Liver (tissue), 3 donors: ENCODE data around the gene KIRREL3.

Experiments
- GABPA ChIP-seq, 2 donors: IDR thresholded peaks in 1 of 2; conservative IDR thresholded peaks in 1 of 2; 2 replicates each; pipeline ENCODE4 v1.6.1; 2016; ENCODE audit warnings: antibody characterized with exemption in 2 of 2, mild to moderate bottlenecking in 1 of 2, moderate library complexity in 1 of 2
- HNF4A ChIP-seq, 2 donors: conservative IDR thresholded peaks; 2 replicates each; pipeline ENCODE4 v1.6.1; 2016; ENCODE audit warnings: antibody characterized with exemption in 2 of 2, mild to moderate bottlenecking in 2 of 2
- RAD21 ChIP-seq, 2 donors: IDR thresholded peaks; 2 replicates each; pipeline ENCODE4 v1.6.1; 2016; ENCODE audit warnings: antibody characterized with exemption in 2 of 2, mild to moderate bottlenecking in 2 of 2
- RXRA ChIP-seq, 2 donors: IDR thresholded peaks; 2 replicates each; pipeline ENCODE4 v1.6.1; 2017 to 2018; ENCODE audit warnings: antibody characterized with exemption in 2 of 2, mild to moderate bottlenecking in 1 of 2
- SP1 ChIP-seq: IDR thresholded peaks from 2 replicates; pipeline ENCODE4 v1.6.1; 2018; ENCODE audit warnings: antibody characterized with exemption, mild to moderate bottlenecking
- TAF1 ChIP-seq: conservative IDR thresholded peaks from 2 replicates; pipeline ENCODE4 v1.6.1; 2016; ENCODE audit warnings: antibody characterized with exemption, mild to moderate bottlenecking
- YY1 ChIP-seq: IDR thresholded peaks from 2 replicates; pipeline ENCODE4 v1.6.1; 2016; ENCODE audit warnings: antibody characterized with exemption, mild to moderate bottlenecking
- TF ChIP-seq, protein P1 (sequence below): fragments of 150-350 bp; IDR thresholded peaks from 2 replicates; pipeline ENCODE4 v1.5.1; 2017; ENCODE audit warnings: improper control_type of control experiment, low read depth, low read length; ENCODE audit not compliant: missing input control
- TF ChIP-seq, protein P2 (sequence below): IDR thresholded peaks from 2 replicates; pipeline ENCODE4 v1.6.1; 2016; ENCODE audit warnings: antibody characterized with exemption
- TF ChIP-seq, protein P3 (sequence below): IDR thresholded peaks from 2 replicates; pipeline ENCODE4 v1.6.1; 2016; ENCODE audit warnings: antibody characterized with exemption
- TF ChIP-seq, protein P4 (sequence below): IDR thresholded peaks from 2 replicates; pipeline ENCODE4 v1.6.1; 2016; ENCODE audit warnings: antibody characterized with exemption, mild to moderate bottlenecking
- TF ChIP-seq, protein P5 (sequence below): IDR thresholded peaks from 2 replicates; pipeline ENCODE4 v1.6.1; 2016; ENCODE audit warnings: antibody characterized with exemption
- donor health status: healthy.
- donor health status: healthy.

DNA sequence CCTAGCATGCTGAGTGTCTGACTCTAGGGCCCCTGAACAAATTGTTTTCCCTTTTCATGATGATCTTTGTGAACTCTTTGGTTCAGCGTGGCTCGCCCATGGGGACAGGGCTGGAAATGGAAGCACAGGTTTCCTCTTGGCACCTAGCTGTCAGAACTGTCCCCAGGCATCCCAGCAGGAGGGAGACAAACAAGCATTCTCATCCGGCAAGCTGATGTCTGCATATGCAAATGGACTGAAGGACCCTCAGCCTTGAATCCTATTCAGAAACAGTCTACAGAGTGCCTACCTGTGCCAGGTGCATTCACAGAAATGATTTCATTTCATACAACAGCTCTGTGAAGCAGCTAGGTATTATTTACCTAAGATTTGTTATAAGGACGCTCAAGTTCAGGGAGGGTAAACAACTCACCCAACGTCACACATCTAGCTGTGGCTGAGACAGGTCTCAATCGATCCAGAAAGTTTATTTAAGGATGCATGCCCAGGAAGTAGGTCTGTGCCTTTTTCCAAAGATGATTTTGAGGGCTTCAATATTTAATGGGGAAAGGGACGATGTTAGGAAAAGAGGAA is 176.4 kb downstream of the KIRREL3 start:
- TF ChIP-seq RXRA (IDR thresholded peaks at IDR 0.05) (no peak), SP1 (no peak), RAD21 (IDR thresholded peaks at IDR 0.05) (no peak), HNF4A (conservative IDR thresholded peaks at IDR 0.05) (no peak), YY1 (no peak), TAF1 (no peak), GABPA (IDR thresholded peaks at IDR 0.05 in 1 of 2, conservative IDR thresholded peaks at IDR 0.05 in 1 of 2) (no peak)
- TF ChIP-seq, protein P1, sequence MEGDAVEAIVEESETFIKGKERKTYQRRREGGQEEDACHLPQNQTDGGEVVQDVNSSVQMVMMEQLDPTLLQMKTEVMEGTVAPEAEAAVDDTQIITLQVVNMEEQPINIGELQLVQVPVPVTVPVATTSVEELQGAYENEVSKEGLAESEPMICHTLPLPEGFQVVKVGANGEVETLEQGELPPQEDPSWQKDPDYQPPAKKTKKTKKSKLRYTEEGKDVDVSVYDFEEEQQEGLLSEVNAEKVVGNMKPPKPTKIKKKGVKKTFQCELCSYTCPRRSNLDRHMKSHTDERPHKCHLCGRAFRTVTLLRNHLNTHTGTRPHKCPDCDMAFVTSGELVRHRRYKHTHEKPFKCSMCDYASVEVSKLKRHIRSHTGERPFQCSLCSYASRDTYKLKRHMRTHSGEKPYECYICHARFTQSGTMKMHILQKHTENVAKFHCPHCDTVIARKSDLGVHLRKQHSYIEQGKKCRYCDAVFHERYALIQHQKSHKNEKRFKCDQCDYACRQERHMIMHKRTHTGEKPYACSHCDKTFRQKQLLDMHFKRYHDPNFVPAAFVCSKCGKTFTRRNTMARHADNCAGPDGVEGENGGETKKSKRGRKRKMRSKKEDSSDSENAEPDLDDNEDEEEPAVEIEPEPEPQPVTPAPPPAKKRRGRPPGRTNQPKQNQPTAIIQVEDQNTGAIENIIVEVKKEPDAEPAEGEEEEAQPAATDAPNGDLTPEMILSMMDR: no peak
- TF ChIP-seq, protein P2, sequence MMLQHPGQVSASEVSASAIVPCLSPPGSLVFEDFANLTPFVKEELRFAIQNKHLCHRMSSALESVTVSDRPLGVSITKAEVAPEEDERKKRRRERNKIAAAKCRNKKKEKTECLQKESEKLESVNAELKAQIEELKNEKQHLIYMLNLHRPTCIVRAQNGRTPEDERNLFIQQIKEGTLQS: no peak
- TF ChIP-seq, protein P3, sequence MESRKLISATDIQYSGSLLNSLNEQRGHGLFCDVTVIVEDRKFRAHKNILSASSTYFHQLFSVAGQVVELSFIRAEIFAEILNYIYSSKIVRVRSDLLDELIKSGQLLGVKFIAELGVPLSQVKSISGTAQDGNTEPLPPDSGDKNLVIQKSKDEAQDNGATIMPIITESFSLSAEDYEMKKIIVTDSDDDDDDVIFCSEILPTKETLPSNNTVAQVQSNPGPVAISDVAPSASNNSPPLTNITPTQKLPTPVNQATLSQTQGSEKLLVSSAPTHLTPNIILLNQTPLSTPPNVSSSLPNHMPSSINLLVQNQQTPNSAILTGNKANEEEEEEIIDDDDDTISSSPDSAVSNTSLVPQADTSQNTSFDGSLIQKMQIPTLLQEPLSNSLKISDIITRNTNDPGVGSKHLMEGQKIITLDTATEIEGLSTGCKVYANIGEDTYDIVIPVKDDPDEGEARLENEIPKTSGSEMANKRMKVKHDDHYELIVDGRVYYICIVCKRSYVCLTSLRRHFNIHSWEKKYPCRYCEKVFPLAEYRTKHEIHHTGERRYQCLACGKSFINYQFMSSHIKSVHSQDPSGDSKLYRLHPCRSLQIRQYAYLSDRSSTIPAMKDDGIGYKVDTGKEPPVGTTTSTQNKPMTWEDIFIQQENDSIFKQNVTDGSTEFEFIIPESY: no peak
- TF ChIP-seq, protein P4, sequence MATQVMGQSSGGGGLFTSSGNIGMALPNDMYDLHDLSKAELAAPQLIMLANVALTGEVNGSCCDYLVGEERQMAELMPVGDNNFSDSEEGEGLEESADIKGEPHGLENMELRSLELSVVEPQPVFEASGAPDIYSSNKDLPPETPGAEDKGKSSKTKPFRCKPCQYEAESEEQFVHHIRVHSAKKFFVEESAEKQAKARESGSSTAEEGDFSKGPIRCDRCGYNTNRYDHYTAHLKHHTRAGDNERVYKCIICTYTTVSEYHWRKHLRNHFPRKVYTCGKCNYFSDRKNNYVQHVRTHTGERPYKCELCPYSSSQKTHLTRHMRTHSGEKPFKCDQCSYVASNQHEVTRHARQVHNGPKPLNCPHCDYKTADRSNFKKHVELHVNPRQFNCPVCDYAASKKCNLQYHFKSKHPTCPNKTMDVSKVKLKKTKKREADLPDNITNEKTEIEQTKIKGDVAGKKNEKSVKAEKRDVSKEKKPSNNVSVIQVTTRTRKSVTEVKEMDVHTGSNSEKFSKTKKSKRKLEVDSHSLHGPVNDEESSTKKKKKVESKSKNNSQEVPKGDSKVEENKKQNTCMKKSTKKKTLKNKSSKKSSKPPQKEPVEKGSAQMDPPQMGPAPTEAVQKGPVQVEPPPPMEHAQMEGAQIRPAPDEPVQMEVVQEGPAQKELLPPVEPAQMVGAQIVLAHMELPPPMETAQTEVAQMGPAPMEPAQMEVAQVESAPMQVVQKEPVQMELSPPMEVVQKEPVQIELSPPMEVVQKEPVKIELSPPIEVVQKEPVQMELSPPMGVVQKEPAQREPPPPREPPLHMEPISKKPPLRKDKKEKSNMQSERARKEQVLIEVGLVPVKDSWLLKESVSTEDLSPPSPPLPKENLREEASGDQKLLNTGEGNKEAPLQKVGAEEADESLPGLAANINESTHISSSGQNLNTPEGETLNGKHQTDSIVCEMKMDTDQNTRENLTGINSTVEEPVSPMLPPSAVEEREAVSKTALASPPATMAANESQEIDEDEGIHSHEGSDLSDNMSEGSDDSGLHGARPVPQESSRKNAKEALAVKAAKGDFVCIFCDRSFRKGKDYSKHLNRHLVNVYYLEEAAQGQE: no peak
- TF ChIP-seq, protein P5, sequence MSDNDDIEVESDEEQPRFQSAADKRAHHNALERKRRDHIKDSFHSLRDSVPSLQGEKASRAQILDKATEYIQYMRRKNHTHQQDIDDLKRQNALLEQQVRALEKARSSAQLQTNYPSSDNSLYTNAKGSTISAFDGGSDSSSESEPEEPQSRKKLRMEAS: no peak
